NCI-H2107 treated with DMSO at 0.1 percent for 48 hours (cell line): ENCODE results near the gene ITSN1.

ENCODE experiments used
- DNase-seq: peaks from one replicate; lab custom pipeline; 2025; ENCODE audit not compliant: unreplicated experiment; lab: John Stamatoyannopoulos, UW

ITSN1 gene

DNA sequence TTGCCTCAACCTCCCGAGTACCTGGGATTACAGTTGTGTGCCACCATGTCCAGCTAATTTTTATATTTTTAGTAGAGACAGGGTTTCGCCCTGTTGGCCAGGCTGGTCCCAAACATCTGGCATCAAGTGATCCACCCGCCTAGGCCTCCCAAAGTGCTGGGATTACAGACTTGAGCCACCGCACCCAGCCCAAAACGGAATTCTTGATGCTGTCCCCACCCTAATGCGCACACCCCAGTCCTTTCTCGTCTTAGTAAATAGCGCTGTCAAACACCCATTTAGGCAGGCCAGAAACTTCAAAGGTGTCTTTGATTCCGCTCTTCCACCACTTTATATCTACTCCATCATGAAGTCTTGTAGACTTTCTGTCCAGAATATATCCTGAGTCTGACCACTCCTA lies 35.1 kb downstream of the ITSN1 start:
- no peak for DNase-seq

- DNase-seq: no peak
These were observed 38.6 kb downstream of the ITSN1 start for GRCh38 chr21:33680870-33681269.

- DNase-seq: no peak
These were observed 40.8 kb downstream of the ITSN1 start for GRCh38 chr21:33682992-33683627.

GRCh38 chr21:33684068-33684467 lies 41.8 kb downstream of the ITSN1 start:
- DNase-seq: no peak

GRCh38 chr21:33684923-33685560 lies 42.7 kb downstream of the ITSN1 start:
- DNase-seq: peak; percentile 12

GRCh38 chr21:33685613-33686197 lies 43.4 kb downstream of the ITSN1 start:
- DNase-seq: no peak

- no peak for DNase-seq
These were observed 44.1 kb downstream of the ITSN1 start for GRCh38 chr21:33686386-33686785.

- no peak for DNase-seq
These were observed 45.3 kb downstream of the ITSN1 start for GRCh38 chr21:33687634-33688033.

GRCh38 chr21:33688353-33688752 lies 46.1 kb downstream of the ITSN1 start:
- DNase-seq: no peak

DNA sequence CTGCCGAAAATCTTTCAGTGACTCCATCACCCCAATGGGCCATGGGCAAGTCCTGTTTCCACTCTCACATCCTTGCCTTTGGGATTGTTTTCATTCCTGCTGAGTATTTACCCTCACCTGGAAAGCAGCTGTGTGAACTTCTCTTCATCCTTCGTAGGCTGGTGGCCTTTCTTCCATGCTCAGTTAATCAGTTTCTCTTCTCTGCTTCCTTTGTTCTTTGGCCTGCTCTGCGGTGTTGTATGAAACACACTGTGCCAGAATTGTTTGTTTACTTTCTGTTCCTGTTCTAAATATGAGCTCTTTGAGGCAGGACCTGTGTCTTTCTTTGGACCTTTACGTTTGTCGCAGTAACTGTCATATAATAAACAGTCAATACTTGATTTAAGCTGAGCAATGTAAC lies 48.6 kb downstream of the ITSN1 start:
- no peak for DNase-seq

- no peak for DNase-seq
These were observed 49.8 kb downstream of the ITSN1 start for GRCh38 chr21:33691945-33692603.

- no peak for DNase-seq
These were observed 53.5 kb downstream of the ITSN1 start for GRCh38 chr21:33695813-33696212.

GRCh38 chr21:33696465-33696864 lies 54.2 kb downstream of the ITSN1 start:
- no peak for DNase-seq

GRCh38 chr21:33698087-33698860 lies 56.0 kb downstream of the ITSN1 start:
- no peak for DNase-seq

GRCh38 chr21:33699277-33699676 lies 57.0 kb downstream of the ITSN1 start:
- DNase-seq: no peak

DNA sequence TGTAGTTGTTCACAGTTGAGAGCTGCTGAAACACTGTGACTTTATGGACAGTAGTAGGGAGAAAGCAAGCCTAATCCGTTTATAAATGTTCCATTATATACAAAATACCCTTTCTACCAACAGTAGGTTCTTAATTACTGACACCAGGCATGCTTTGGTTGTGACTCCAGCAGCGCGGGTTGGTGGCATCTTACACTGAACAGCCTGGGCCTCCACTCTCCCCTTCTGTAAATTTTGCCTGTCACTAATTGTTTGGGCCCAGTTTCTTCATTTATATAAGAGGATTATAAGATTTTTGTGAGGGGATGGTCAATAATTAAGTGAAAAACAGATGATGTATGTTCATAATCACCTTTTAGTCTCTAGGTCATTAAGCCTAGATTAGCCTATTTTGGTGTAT lies 58.2 kb downstream of the ITSN1 start:
- DNase-seq: no peak

DNA sequence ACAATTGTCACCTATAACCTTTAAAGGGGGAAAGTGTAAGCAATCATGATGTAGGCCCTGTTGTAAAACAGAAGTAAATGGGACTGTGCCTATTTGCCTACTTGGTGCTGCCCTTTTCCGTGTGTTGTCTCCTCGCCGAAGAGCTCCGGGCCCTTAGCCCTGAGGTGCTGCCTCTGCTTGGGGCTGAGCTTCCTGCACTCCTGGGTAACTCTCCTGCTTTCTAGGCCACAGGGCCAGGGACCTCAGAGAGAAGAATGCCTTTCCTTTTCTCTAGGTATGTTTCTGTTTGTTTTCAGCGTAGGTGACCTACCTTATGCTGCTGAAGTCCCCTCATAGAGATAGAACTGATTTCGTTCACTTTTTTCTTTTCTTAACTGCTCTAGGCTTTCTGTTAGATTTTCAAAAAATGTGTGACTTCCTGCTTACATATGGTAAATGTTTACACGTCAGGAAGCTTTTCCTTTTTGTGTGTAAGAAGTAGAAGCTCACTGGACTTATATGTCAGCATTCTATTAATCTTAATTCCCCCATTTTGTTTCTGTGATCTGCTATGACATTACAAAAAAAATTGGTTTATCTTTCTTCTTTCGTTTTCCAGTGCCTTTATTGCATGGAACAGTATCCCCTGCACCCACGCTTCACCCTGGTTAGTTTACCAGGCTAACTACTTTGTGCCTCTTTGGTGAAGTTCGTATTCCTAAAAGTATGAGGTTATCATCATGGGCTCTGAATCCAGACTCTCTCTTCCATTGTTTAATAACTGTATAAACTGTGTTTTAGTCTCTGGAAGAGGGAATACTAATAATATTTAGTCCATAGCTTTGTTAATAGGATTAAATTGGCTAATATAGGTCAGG lies 61.7 kb downstream of the ITSN1 start:
- no peak for DNase-seq

- no peak for DNase-seq
These were observed 65.5 kb downstream of the ITSN1 start for GRCh38 chr21:33707846-33708245.

GRCh38 chr21:33708874-33709273 lies 66.6 kb downstream of the ITSN1 start:
- no peak for DNase-seq

DNA sequence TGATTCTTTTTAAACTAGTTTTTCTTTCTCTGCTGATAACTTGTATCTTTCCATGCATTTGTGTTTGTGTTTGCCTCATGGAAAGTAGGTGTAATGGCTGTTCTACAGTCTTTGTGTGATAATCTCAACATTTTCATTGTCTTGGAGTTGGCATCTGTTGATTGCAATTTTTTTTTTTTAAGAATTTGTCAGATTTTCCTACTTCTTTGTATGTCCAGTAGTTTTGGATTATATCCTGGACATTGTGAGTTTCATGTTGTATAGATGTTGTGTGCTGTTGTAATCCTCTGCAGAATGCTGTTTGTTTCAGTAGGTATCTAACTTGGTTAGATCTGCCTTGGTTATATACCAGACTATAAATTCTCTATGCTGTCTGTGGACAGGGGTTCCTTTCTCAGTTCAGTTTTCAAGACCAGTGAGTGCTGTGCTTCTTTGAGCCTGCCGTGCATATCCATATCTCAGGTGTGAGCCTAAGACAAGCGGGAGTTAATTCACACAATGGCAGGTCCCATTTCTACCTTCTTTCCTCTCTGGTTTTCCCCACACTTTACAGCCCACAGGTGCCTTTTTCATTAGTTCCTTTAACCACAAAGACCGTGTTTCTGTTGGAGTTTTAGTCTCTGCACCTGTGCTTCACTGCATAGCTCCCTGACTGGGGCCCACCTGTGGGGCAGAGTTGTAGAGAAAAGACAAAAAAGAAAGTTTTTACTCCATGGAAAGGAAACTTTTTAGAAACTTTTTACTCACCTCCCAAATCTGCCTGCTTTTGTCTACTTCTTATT lies 69.9 kb downstream of the ITSN1 start:
- DNase-seq: no peak
